ENCODE results near the gene SLC5A11.

SLC5A11 gene

GRCh38 chr16:24845726-24846547 is at the start of gene SLC5A11:
SLC5A11 (plus strand) TSS chr16:24845963; CDS start chr16:24858644, 12,681 bp downstream.
- Histone ChIP-seq H3K36me3 (ENCODE audit: control insufficient read depth, insufficient read depth, low read length) (no peaks in the 10 kb centered on the region), H3K27me3 (replicated peaks; ENCODE audit: control insufficient read depth, insufficient read depth, low read length) (no peaks in the 10 kb centered on the region; the same call in 1 of the 2 replicates), H3K4me3 (replicated peaks; ENCODE audit: low read depth, low read length) (no peak within 1 kb of the TSS)
- no peak for TF ChIP-seq CTCF (IDR thresholded peaks at IDR 0.05; ENCODE audit: insufficient read depth, low read length, poor library complexity, severe bottlenecking)
- DNase-seq (ENCODE audit: extremely low read depth, insufficient read length) = no peak

- H3K27me3 ChIP-seq (replicated peaks; ENCODE audit: control insufficient read depth, insufficient read depth, low read length) = no peaks in the 10 kb centered on the region
- H3K4me3 ChIP-seq (replicated peaks; ENCODE audit: low read depth, low read length) = no peak overlapping the region
- H3K36me3 ChIP-seq (ENCODE audit: control insufficient read depth, insufficient read depth, low read length) = peaks cover 27% of the 10 kb centered on the region
- peak; percentile 41 for TF ChIP-seq CTCF (IDR thresholded peaks at IDR 0.05; ENCODE audit: insufficient read depth, low read length, poor library complexity, severe bottlenecking)
- DNase-seq (ENCODE audit: extremely low read depth, insufficient read length) = no peak
Observed at GRCh38 chr16:24800586-24800985, 45.2 kb upstream of the SLC5A11 start.

GRCh38 chr16:24801761-24802302 is 43.9 kb upstream of the SLC5A11 start:
- H3K4me3 ChIP-seq (replicated peaks; ENCODE audit: low read depth, low read length) = no peak overlapping the region
- peaks cover 29% of the 10 kb centered on the region for H3K36me3 ChIP-seq (ENCODE audit: control insufficient read depth, insufficient read depth, low read length)
- no peak for DNase-seq (ENCODE audit: extremely low read depth, insufficient read length)
- no peak for TF ChIP-seq CTCF (IDR thresholded peaks at IDR 0.05; ENCODE audit: insufficient read depth, low read length, poor library complexity, severe bottlenecking)
- H3K27me3 ChIP-seq (replicated peaks; ENCODE audit: control insufficient read depth, insufficient read depth, low read length) = no peaks in the 10 kb centered on the region

- no peak for TF ChIP-seq CTCF (IDR thresholded peaks at IDR 0.05; ENCODE audit: insufficient read depth, low read length, poor library complexity, severe bottlenecking)
- no peak for DNase-seq (ENCODE audit: extremely low read depth, insufficient read length)
- Histone ChIP-seq H3K4me3 (replicated peaks; ENCODE audit: low read depth, low read length) (no peak overlapping the region), H3K36me3 (ENCODE audit: control insufficient read depth, insufficient read depth, low read length) (peaks cover 23% of the 10 kb centered on the region), H3K27me3 (replicated peaks; ENCODE audit: control insufficient read depth, insufficient read depth, low read length) (no peaks in the 10 kb centered on the region)
Observed at GRCh38 chr16:24805484-24805883, 40.3 kb upstream of the SLC5A11 start.

GRCh38 chr16:24807301-24807700 is 38.5 kb upstream of the SLC5A11 start:
- H3K36me3 ChIP-seq (ENCODE audit: control insufficient read depth, insufficient read depth, low read length) = peaks cover 27% of the 10 kb centered on the region

More at GRCh38 chr16:24807301-24807700, 38.5 kb upstream of the SLC5A11 start:
- TF ChIP-seq CTCF (IDR thresholded peaks at IDR 0.05; ENCODE audit: insufficient read depth, low read length, poor library complexity, severe bottlenecking) = no peak
- Histone ChIP-seq H3K27me3 (replicated peaks; ENCODE audit: control insufficient read depth, insufficient read depth, low read length) (no peaks in the 10 kb centered on the region), H3K4me3 (replicated peaks; ENCODE audit: low read depth, low read length) (no peak overlapping the region)
- no peak for DNase-seq (ENCODE audit: extremely low read depth, insufficient read length)
